ENCODE results near the gene CGAS.

GRCh38 chr6:73484438-73484837, 32.3 kb upstream of the CGAS start:
- TF ChIP-seq CTCF (IDR thresholded peaks at IDR 0.05), result no peak
- no peak for TF ChIP-seq EZH2 (IDR thresholded peaks at IDR 0.05; ENCODE audit: borderline replicate concordance, insufficient read depth, low read depth, low read length, poor library complexity, severe bottlenecking)
